Measurements from ENCODE around the gene RBFOX2.

Gene RBFOX2

GRCh38 chr22:35984183-35985175, 44.1 kb downstream of the RBFOX2 start:
- Mint-ChIP-seq H3K36me3 (ENCODE audit: low read depth) (peaks cover 32% of the 10 kb centered on the region), H3K9me3 (no peaks in the 10 kb centered on the region), H3K4me3 (no peak overlapping the region), H3K27ac (peak overlapping the region in 2 of 3 experiments; percentile 90 to 93), H3K4me1 (peaks cover 65% of the 10 kb centered on the region), H3K27me3 (ENCODE audit: low read depth) (no peaks in the 10 kb centered on the region)
- TF ChIP-seq, protein P1, sequence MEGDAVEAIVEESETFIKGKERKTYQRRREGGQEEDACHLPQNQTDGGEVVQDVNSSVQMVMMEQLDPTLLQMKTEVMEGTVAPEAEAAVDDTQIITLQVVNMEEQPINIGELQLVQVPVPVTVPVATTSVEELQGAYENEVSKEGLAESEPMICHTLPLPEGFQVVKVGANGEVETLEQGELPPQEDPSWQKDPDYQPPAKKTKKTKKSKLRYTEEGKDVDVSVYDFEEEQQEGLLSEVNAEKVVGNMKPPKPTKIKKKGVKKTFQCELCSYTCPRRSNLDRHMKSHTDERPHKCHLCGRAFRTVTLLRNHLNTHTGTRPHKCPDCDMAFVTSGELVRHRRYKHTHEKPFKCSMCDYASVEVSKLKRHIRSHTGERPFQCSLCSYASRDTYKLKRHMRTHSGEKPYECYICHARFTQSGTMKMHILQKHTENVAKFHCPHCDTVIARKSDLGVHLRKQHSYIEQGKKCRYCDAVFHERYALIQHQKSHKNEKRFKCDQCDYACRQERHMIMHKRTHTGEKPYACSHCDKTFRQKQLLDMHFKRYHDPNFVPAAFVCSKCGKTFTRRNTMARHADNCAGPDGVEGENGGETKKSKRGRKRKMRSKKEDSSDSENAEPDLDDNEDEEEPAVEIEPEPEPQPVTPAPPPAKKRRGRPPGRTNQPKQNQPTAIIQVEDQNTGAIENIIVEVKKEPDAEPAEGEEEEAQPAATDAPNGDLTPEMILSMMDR (IDR thresholded peaks at IDR 0.05; ENCODE audit: unreplicated experiment in 3 of 3), result no peak

GRCh38 chr22:35981900-35982299, 46.7 kb downstream of the RBFOX2 start:
- TF ChIP-seq, protein P1 (IDR thresholded peaks at IDR 0.05; ENCODE audit: unreplicated experiment in 3 of 3), result no peak
- H3K36me3 Mint-ChIP-seq (ENCODE audit: low read depth), result peaks cover 34% of the 10 kb centered on the region
- H3K4me3 Mint-ChIP-seq, result no peak overlapping the region
- peak overlapping the region in 2 of 3 experiments; percentile 79 to 82 for H3K27ac Mint-ChIP-seq
- H3K4me1 Mint-ChIP-seq, result peaks cover 87% of the 10 kb centered on the region
- H3K9me3 Mint-ChIP-seq, result no peaks in the 10 kb centered on the region
- H3K27me3 Mint-ChIP-seq (ENCODE audit: low read depth), result no peaks in the 10 kb centered on the region

DNA sequence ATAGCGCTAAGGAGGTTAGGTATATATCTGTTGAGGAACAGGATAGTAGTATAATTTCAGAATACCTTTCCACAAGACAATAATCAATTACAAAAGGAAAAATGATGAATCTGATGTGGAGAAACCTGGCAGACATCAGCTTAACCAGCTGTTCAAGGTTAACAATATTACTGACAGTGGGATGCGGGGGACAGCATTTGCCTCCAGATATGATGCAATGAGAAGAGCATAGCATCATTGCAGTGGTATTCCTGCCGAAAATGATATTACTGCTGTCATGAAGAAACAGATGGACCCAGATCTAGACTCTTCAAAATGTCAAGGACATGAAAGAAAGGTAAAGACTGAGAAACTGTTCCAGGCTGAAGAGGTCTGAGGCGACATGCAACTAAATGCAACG, 49.7 kb downstream of the RBFOX2 start:
- TF ChIP-seq, protein P1 (IDR thresholded peaks at IDR 0.05; ENCODE audit: unreplicated experiment in 3 of 3), result no peak
- Mint-ChIP-seq H3K4me1 (peaks cover 82% of the 10 kb centered on the region), H3K27me3 (ENCODE audit: low read depth) (no peaks in the 10 kb centered on the region), H3K4me3 (no peak overlapping the region), H3K36me3 (ENCODE audit: low read depth) (peaks cover 25% of the 10 kb centered on the region), H3K27ac (peak overlapping the region; percentile 6 to 20 (median 8)), H3K9me3 (no peaks in the 10 kb centered on the region)

DNA sequence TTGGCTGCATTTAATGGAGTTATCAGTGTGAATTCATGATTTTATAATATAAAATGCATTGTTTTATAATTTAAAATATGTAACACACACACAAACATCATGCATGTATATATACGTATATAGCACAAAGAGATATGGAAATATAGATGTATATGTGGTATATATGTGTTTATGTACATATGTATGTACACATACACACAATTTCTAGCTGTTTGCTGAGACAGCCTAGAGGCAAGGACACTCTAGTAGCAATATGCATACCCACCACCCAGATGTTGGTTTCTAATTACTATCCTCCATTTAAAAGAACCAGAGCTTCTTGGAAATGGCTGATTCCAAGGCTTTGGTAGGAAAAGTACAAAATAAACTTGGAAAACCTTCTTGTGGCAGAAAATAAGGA, 50.4 kb downstream of the RBFOX2 start:
- Mint-ChIP-seq H3K36me3 (ENCODE audit: low read depth) (peaks cover 25% of the 10 kb centered on the region), H3K4me1 (peaks cover 82% of the 10 kb centered on the region), H3K27me3 (ENCODE audit: low read depth) (no peaks in the 10 kb centered on the region), H3K9me3 (no peaks in the 10 kb centered on the region), H3K4me3 (no peak overlapping the region), H3K27ac (peak overlapping the region in 2 of 3 experiments; percentile 2 to 20)
- TF ChIP-seq, protein P1 (IDR thresholded peaks at IDR 0.05; ENCODE audit: unreplicated experiment in 3 of 3), result no peak

DNA sequence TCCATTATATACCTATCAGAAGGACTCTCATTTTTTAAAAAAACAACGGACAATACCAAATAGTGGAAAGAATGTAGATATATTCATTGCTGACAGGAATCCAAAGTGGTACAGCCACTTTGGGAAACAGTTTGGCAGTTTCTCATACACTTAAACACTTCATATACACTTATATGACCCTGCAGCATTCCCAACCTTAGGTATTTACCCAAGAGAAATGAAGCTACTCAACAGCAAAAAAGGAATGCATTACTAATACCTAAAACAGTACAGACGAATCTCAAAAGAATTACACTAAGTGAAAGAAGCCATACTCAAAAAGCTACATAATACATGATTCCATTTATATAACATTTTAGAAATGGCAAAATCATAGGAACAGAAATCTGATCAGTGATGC, 51.5 kb downstream of the RBFOX2 start:
- TF ChIP-seq, protein P1 (IDR thresholded peaks at IDR 0.05; ENCODE audit: unreplicated experiment in 3 of 3), result no peak
- Mint-ChIP-seq H3K4me3 (no peak overlapping the region), H3K9me3 (no peaks in the 10 kb centered on the region), H3K27ac (peak overlapping the region; percentile 31 to 48 (median 39)), H3K4me1 (peaks cover 82% of the 10 kb centered on the region), H3K36me3 (ENCODE audit: low read depth) (peaks cover 17% of the 10 kb centered on the region), H3K27me3 (ENCODE audit: low read depth) (no peaks in the 10 kb centered on the region)

All from nephron (organoid).